GM19193 (cell line): ENCODE results near the gene KIF5B.
A peak's percentile ranks its signal among the peaks of the same experiment; 100 is the strongest.

Experiments used
- POLR2A ChIP-seq: IDR thresholded peaks from 4 replicates; pipeline ENCODE4 v1.6.1; 2011; ENCODE audit not compliant: insufficient read depth, insufficient read length; ENCODE audit errors: extremely low read depth

The KIF5B gene

DNA sequence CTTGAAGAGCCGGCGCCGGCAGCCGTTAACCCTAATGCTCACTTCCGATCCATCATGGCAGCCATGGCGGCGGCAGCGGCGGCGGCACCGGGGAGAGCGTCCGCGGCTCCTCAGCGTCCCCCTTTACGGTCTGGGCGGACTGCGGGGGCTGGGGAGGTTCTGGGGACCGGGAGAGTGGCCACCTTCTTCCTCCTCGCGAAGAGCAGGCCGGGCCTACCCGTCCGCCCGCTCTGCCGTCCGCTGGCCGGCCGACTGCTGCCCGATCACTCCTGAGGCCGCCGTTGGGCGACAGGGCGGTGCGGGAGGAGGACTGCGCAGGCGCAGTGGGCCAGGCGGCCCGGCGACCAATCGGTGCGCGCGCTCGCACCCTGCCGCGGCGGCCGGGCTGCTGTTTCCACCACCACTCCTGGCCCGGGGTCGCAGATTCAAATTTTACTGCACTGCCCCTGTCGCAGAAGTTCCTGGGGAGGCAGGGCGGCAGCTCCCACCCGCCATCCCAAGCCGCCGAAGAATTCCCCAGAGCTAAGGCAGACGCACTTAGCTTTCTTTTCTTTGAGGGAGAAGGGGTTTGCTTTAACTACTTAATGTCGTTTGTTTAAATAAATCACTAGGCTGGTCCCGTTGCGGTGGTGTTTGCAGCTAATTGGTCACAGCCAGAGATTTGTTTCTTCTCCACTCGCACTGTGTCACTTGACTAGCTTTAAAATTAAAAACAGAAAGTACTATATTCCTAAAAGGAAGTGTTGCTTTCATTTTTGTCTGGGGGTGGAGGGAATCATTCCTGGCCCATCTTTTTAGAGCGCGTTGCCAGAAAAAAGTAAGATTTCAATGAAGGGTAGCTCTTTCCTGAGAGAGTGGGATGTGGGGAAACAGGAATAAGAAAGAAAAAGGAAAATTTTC, at the start of gene KIF5B:
KIF5B (minus strand) TSS at position 290 of the 900 bp plus-strand sequence. CDS start 452 bp downstream, outside the sequence.
- peak; percentile 99 for TF ChIP-seq POLR2A

DNA sequence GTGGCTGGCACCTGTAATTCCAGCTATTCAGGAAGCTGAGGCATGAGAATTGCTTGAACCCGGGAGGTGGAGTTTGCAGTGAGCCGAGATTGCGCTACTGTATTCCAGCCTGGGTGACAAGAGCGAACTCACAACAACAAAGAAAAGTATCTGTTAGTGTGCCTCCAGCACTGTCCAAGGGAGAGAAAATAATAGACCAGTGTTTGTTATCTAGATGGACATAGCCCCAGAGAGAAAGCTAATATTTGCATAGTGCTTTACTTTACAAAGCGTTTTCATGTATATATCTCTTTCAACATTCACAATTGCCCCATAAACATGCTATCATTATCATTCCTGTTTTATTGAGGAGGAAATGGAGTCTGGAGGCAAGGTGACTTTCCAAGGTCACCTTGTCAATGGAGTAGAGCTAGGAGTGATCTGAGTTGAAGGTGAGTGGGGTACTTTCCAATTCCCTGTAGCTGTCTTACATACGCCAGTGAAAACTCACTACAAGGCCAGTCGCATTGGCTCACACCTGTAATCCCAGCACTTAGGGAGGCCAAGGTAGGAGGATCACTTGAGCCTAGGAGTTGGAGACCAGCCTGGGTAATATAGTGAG, 49.7 kb upstream of the KIF5B start:
- TF ChIP-seq POLR2A: no peak

DNA sequence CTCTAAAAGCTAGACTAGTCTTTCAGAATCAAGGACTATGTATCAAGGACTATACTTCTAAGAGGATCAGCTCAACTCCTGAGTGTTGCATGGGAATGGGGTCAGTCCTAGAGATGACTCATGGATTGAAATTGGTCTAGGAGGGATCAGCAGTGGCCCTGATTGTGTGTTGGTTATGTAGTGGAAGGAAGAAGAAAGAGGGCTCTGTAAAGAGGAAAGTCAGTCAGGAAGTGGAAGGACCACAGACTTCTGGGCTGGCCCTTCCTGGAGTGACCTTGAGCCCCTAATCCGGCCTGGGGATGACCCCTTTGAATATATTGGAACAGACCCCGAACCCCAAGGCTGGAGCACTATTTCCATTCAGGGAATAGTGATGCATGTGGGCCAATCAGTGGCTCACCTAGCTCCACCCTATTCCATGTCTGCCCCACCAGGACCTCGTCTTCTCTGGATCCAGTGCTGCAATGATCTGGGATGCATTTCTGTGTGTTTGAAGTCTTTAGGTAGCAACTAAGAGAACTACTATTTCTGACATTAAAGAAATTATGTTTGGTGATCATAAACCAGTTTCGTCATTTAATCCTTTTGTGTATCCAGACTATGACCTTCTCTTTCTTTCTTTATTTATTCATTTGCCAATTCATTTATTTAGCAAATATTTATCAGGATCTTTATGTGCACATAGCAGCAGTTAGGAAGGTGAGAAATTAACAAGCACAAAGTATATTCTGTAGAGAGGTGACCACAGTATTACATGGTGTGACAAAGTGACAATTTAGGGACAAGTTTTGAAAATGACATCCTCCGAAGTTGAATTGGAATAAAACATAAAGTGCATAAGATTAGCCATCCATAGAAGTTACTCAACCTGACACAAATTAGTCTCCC, 48.6 kb upstream of the KIF5B start:
- no peak for TF ChIP-seq POLR2A

DNA sequence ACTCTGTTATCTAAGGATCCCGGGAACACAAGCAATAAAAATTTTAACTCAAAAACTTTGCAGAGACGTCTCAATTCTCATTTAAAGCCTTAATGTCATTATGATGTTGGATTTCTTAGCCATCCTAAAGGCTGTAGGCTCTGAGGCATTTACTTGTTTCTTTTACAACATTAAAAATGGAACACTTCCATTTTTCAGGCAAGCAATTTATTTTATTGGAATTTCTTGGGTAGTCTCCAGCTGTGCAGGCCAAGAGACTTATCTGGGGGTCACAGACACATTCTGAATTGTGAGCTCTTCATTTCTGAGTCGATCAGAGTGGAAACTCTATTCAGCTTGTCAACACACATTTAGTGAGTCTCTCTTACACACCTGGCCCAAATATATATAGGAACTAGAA, 48.0 kb upstream of the KIF5B start:
- TF ChIP-seq POLR2A: no peak

DNA sequence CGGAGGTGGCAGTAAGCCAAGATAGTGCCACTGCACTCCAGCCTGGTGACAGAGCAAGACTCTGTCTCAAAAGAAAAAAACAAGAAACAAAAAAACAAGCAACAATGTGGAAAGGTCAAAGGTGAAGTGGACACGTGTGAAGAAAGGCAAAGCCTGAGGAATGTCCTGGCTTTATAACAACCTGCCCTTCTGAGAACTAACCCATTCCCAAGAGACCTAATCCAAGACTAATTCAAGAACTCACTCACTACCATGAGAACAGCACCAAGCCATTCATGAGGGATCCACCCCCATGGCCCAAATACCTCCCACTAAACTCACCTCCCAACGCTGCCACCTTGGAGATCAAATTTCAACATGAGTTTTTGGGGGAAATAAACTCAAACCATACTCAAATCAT, 47.5 kb upstream of the KIF5B start:
- TF ChIP-seq POLR2A: no peak

DNA sequence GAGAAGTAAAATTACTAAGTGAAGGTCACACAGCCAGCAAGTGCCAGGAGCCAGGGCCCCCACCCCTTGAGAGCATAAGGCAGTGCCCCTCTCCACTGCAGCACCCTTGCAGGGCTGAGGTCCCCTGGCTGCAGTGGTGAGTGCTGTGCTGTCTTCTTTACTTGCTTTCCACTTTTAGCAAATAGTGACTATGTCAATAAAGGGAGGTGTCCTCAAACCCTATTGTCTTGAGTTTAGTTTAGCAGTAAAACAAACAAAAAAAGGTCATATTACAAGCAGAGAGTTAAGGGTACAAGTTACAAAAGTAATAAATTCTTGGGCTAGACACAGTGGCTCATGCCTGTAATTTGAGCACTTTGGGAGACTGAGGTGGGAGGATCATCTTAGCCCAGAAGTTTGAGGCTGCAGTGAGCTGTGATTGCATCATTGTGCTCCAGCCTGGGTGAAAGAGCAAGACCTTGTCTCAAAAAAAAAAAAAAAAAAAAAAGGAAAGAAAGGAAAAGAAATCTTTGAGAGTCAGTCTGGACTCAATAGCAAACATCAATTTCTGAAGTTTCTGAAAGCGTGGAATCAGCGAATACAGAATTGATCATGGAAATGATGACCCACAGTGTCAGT, 39.0 kb upstream of the KIF5B start:
- TF ChIP-seq POLR2A: no peak

DNA sequence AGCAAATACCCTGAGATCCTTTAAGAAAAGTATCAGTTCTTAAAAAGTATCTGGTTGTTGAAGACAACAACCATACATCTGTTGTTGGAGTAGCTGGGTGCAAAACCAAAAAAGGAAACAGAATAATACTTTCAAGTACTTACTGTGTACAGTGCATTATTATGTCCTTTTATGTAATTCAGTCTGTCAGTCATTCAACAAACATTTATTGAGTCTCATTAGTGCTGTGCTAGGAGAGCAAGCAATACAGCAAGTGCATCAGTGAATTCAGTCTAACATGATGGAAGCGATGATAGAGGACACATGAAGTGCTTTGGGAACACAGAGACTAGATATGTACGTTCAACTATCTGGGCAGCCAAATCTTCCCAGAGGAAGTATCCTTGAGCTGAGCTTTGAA, 37.4 kb upstream of the KIF5B start:
- TF ChIP-seq POLR2A: no peak

DNA sequence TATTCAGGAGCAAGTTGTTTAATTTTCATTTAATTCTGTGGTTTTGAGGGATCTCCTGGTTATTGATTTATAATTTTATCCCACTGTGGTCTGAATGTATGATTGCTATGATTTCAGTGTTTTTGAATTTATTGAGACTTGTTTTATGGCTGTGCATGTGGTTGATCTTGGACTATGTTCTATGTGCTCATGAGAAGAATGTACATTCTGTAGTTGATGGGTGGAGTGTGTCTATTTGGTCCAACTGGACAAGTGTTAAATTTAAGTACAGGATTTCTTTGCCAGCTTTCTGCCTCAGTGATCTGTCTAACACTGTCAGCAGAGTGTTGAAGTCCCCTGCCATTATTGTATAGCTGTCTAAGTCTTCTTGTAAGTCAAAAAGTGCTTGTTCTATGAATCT, 34.8 kb upstream of the KIF5B start:
- TF ChIP-seq POLR2A: no peak

DNA sequence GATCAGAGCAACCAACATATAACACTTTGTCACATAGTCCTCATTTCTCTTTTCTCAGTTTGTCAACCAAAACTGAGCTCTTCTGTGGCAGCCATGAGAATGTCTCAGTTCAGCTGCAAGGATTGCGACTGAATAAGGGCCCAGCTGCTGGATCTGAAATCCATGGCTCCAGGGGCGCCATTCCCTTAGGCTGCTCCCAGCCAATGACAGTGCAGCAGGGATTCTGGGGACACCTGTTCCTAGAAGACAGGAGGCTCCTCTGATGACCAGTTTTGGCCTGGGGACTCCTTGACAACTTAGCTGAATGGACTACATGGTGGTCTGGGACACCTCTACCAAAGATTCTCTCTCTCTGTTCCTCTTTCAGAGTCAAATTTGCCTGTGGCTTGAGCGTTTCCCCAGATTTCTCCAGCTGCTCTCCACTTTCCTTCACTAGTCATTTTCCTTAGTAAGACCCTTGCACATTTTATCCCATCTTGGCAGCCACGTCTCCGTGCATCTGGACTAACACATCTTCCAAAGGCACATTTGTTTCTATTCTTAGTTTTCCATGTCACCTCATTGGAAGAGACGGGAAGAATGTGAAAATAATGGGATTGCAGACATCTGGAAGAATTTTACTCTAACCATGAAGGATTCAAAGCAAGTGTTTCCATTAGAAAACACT, 28.1 kb upstream of the KIF5B start:
- no peak for TF ChIP-seq POLR2A

DNA sequence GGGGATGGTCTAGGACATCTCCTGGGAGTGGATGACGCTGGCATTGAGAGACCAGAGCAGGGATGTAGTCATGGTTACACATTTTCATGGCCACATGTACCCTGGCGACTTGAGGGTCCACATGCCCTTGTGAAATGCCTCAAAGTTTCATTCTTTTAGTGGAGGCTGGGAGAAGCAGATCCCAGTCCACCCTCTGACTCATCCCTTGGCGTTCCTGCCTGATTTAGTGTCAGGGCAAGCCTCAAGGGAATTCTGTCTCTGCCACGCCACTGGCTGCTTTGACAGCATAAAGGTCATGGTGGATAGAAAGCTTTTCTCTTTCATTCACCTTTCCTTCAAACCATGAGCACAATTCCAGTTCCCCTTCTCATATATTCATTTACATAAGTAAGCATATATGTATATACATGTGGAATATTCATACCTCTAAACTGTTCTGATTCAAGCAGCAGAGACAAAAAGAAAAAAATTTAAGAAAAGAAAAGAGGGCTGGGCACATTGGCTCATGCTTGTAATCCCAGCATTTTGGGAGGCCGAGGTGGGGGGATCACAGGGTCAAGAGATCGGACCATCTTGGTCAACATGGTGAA, 21.8 kb upstream of the KIF5B start:
- no peak for TF ChIP-seq POLR2A

DNA sequence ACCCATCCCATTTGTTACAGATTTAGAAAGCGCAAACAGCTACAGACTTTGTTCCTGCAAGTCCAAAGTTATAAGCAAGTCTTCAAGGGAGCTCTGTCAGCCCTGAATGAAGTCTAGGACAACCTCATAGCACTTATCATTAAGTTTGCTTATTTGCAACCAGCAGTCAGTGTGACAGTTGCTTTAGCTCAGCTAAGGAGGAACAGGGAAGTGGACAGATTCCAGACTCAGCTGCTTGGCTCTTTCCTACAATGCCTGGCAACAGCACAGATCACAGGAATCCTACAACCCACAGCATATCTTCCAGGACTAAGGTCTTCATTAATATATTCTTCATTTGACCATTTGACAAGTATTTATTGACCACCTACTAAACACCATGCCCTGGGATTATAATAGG, 17.4 kb upstream of the KIF5B start:
- no peak for TF ChIP-seq POLR2A

DNA sequence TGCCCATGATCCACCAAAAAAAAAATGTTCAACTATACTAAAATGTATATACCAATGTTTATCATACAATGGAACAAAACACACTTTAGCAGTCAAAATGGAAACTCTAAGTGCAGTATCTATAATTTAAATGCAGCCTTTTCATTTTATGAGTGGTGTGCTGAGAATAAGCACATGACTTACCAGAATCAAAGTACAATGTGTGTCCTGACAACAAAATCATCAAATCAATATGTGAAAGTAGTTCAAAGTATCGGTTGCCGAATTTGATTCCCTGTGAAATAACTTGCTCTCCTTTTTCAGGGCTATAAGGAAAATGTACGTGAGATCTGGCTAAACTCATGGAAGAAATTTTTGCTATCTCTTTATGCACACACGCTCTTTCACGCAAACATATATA, 16.9 kb upstream of the KIF5B start:
- no peak for TF ChIP-seq POLR2A

DNA sequence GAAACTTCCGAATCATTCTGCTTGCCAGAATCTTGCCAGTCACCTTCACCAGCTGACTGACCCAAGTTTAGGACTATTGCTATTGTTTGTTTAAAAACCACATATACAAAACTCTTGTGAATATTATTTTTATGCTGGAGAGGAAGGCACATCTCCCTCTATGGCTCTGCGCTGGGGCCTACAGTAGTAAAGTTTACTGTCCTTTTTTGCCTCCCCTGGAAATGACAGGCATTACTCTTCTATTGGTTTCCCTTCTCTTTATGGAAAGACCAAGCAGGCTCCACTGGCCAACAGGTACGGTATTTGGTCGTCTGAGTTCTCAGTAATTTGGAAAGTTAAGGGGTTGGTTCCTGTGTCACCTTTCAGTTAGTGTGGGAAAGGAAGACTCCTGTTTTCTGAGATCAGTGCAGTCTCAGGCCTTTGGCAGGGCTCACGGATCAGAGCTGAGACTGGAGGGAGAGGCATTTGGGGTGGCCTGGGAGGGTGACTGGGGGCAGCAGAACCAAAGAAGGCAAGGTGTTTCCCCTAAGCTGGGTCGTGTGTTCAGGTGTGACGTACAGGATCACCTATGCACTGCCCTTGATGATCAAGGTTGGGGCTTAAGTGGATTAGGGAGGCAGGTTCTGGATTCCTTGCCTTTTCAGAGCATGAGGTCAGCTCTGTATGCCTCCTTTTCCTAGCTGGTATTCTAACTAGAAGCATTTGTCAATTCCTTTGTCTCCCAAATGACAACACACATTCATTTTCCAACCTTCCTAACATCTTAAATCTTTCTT, 16.0 kb upstream of the KIF5B start:
- TF ChIP-seq POLR2A: no peak

DNA sequence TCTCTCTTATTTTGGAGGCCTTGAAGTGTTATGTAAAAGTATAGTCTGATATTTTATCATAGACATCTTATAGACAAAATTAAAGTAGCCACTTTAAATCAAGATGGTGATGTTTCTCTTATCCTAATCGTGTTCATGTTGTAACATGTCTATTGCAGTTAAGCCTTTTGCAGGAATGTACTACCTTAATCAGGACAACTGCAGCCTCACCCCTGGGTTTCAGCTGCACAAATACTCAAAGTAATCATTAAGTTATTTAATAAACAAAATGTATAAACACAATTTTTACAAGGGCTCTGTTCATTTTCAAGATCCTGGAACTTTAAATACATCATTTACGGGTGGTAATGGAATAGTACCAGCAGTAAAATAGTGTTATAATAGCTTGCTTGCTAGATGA, 14.4 kb upstream of the KIF5B start:
- no peak for TF ChIP-seq POLR2A

DNA sequence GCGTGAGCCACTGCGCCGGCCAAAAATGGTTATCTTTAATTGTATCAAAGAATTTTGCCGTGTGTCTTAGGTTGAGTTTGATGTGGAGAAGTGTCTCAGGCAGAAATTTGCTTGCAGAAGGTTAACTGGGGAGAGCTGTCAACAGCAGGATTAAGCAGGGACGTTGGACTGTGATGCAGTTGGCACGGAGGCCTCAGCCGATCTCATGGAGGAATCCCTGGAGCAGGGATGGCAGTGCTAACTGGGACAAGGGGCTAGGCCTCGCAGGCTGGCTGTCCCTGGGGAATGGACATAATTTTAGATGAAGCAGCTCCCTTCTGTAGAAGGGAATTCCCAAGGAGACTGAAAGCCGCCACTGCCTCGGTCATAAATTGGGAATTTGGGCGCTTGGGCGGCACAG, 12.3 kb upstream of the KIF5B start:
- no peak for TF ChIP-seq POLR2A
